GM23338 (cell line): ENCODE measurements around the gene CDC40. TPM values are rescaled to one million over a fixed set of nuclear protein-coding genes. Genes with fewer than 3 reads are reported as not detected.

Experiments
- ATAC-seq: fragments of 200-7000 bp; cut with Tn5 transposase; 3 replicates; pipeline ENCODE4 v1.9.1; 2020
- DNase-seq: peaks from one replicate; pipeline ENCODE4 v3.0.0-alpha.2; 2015; ENCODE audit warnings: low spot score
- H2AFZ ChIP-seq: fragments of 200-600 bp; sonication (generic); 2 replicates; pipeline ENCODE4 v1.8.0; 2016; ENCODE audit warnings: antibody characterized with exemption, mild to moderate bottlenecking, moderate library complexity
- H3F3A ChIP-seq: fragments of 200-600 bp; sonication (generic); replicated peaks from 2 replicates; pipeline ENCODE4 v1.8.0; 2017; ENCODE audit warnings: antibody characterized with exemption, mixed run types, low read depth
- H3K27ac ChIP-seq: fragments of 200-600 bp; sonication (generic); 2 replicates; pipeline ENCODE4 v1.6.1; 2016; ENCODE audit warnings: low read depth
- H3K27me3 ChIP-seq: fragments of 200-600 bp; sonication (generic); 2 replicates; pipeline ENCODE4 v1.8.0; 2016; ENCODE audit warnings: mild to moderate bottlenecking, mixed run types, moderate library complexity; ENCODE audit not compliant: insufficient read depth
- H3K36me3 ChIP-seq: fragments of 200-600 bp; sonication (generic); 2 replicates; pipeline ENCODE4 v1.8.0; 2016; ENCODE audit warnings: mild to moderate bottlenecking; ENCODE audit not compliant: insufficient read depth
- H3K4me1 ChIP-seq: fragments of 200-600 bp; sonication (generic); 2 replicates; pipeline ENCODE4 v1.8.0; 2016; ENCODE audit warnings: mild to moderate bottlenecking, moderate library complexity; ENCODE audit not compliant: insufficient read depth
- H3K4me2 ChIP-seq: fragments of 200-600 bp; sonication (generic); 2 replicates; pipeline ENCODE4 v1.7.1; 2017; ENCODE audit warnings: mixed run types
- H3K4me3 ChIP-seq: fragments of 200-600 bp; sonication (generic); 2 replicates; pipeline ENCODE4 v1.6.1; 2016; ENCODE audit warnings: mixed run types
- H3K79me2 ChIP-seq: fragments of 200-600 bp; sonication (generic); replicated peaks from 2 replicates; pipeline ENCODE4 v1.8.0; 2017; ENCODE audit warnings: mild to moderate bottlenecking; ENCODE audit not compliant: insufficient read depth
- H3K9me2 ChIP-seq: fragments of 200-600 bp; sonication (generic); 2 replicates; pipeline ENCODE4 v1.8.0; 2017; ENCODE audit not compliant: insufficient read depth
- H4K20me1 ChIP-seq: fragments of 200-600 bp; sonication (generic); replicated peaks from 2 replicates; pipeline ENCODE4 v1.8.0; 2017; ENCODE audit warnings: mild to moderate bottlenecking; ENCODE audit not compliant: insufficient read depth
- H3K27ac Mint-ChIP-seq: 2 replicates; pipeline ENCODE4 v1.8.0; 2020; ENCODE audit warnings: inconsistent platforms, mild to moderate bottlenecking, moderate library complexity, mixed read lengths
- H3K27me3 Mint-ChIP-seq: 3 replicates; pipeline ENCODE4 v1.8.0; 2022; ENCODE audit warnings: low read depth, mild to moderate bottlenecking, moderate library complexity, mixed read lengths, inconsistent platforms; ENCODE audit not compliant: insufficient read depth, poor library complexity
- H3K36me3 Mint-ChIP-seq: 3 replicates; pipeline ENCODE4 v1.8.0; 2021; ENCODE audit warnings: low read depth, mild to moderate bottlenecking, inconsistent platforms, moderate library complexity, mixed read lengths
- H3K4me1 Mint-ChIP-seq: 3 replicates; pipeline ENCODE4 v1.8.0; 2020; ENCODE audit warnings: mild to moderate bottlenecking, inconsistent platforms, mixed read lengths
- H3K4me3 Mint-ChIP-seq: 3 replicates; pipeline ENCODE4 v1.8.0; 2021; ENCODE audit warnings: moderate library complexity, mild to moderate bottlenecking, inconsistent platforms, mixed read lengths
- H3K9me3 Mint-ChIP-seq: 3 replicates; pipeline ENCODE4 v1.8.0; 2020; ENCODE audit warnings: moderate library complexity, mild to moderate bottlenecking, inconsistent platforms, mixed read lengths
- CREB1 ChIP-seq: fragments of 250-450 bp; sonication (Bioruptor Pico); IDR thresholded peaks from 2 replicates; pipeline ENCODE4 v1.5.0; 2020; ENCODE audit warnings: low read depth, mild to moderate bottlenecking, moderate library complexity
- CTCF ChIP-seq, 2 experiments: fragments of 200-600 bp in 1 of 2; sonication (generic) in 1 of 2; conservative IDR thresholded peaks; 2 replicates each; pipeline versions ENCODE4 v1.5.1 to v1.6.1; 2016 to 2017; ENCODE audit warnings: antibody characterized with exemption in 2 of 2, low read depth in 2 of 2, mild to moderate bottlenecking in 2 of 2, moderate library complexity in 1 of 2
- ETS1 ChIP-seq: IDR thresholded peaks from 2 replicates; pipeline ENCODE4 v1.6.1; 2016; ENCODE audit warnings: antibody characterized with exemption
- EZH2 ChIP-seq: fragments of 200-600 bp; sonication (generic); IDR thresholded peaks from one replicate; pipeline ENCODE4 v1.8.0; 2017; ENCODE audit warnings: antibody characterized with exemption, mild to moderate bottlenecking, low read depth; ENCODE audit not compliant: unreplicated experiment
- EZH2phosphoT487 ChIP-seq: fragments of 200-600 bp; sonication (generic); IDR thresholded peaks from one replicate; pipeline ENCODE4 v1.8.1; 2018; ENCODE audit warnings: antibody characterized with exemption; ENCODE audit not compliant: unreplicated experiment
- JUNB ChIP-seq: IDR thresholded peaks from one replicate; pipeline ENCODE4 v1.6.1; 2016; ENCODE audit warnings: antibody characterized with exemption; ENCODE audit not compliant: unreplicated experiment
- NANOG ChIP-seq: IDR thresholded peaks from 2 replicates; pipeline ENCODE4 v1.6.1; 2016; ENCODE audit warnings: antibody characterized with exemption, borderline replicate concordance
- POLR2AphosphoS5 ChIP-seq: IDR thresholded peaks from 2 replicates; pipeline ENCODE4 v1.6.1; 2016; ENCODE audit warnings: antibody characterized with exemption, low read depth
- REST ChIP-seq: IDR thresholded peaks from one replicate; pipeline ENCODE4 v1.6.1; 2018; ENCODE audit warnings: antibody characterized with exemption; ENCODE audit not compliant: unreplicated experiment
- STAT1 ChIP-seq: IDR thresholded peaks from one replicate; pipeline ENCODE4 v1.6.1; 2016; ENCODE audit warnings: antibody characterized with exemption; ENCODE audit not compliant: unreplicated experiment
- ZNF114 ChIP-seq: fragments of 250-450 bp; sonication (Bioruptor Pico); IDR thresholded peaks from 2 replicates; pipeline ENCODE4 v1.5.0; 2020; ENCODE audit warnings: mild to moderate bottlenecking, moderate library complexity
- ZNF331 ChIP-seq: fragments of 250-450 bp; sonication (Bioruptor Pico); IDR thresholded peaks from 2 replicates; pipeline ENCODE4 v1.5.0; 2020; ENCODE audit warnings: low read depth, mild to moderate bottlenecking, moderate library complexity
- ZNF462 ChIP-seq: fragments of 250-450 bp; sonication (Bioruptor Pico); IDR thresholded peaks from 2 replicates; pipeline ENCODE4 v1.5.0; 2020; ENCODE audit warnings: mild to moderate bottlenecking, moderate library complexity
- polyA plus RNA-seq: library from polyadenylated mRNA; unstranded; fragments of >200 nt; fragmentation: Nextera tagmentation; extraction: Ambion mirVana; gene quantifications from 2 replicates; pipeline ENCODE4 v1.2.1, GENCODE V29; 2016
- total RNA-seq: library from RNA; depleted of rRNA; stranded (reverse); fragments of >200 nt; shearing (Covaris generic); gene quantifications from 2 replicates; pipeline ENCODE4 v1.2.3, GENCODE V29; 2014

CDC40 gene
- total and polyA plus RNA-seq, 2 experiments from 2014 or later, result 28.9 to 58.4 TPM

GRCh38 chr6:110185879-110186278 is 5.7 kb downstream of the CDC40 start:
- Histone ChIP-seq H3K4me1 (no peaks in the 10 kb centered on the region), H3K36me3 (no peaks in the 10 kb centered on the region), H3K79me2 (peaks cover 100% of the 10 kb centered on the region), H3K4me3 (no peak overlapping the region), H3K4me2 (no peak overlapping the region), H3K27me3 (no peaks in the 10 kb centered on the region), H3K9me2 (no peaks in the 10 kb centered on the region), H3F3A (no peaks in the 10 kb centered on the region), H3K27ac (0 out of 2 replicates have a peak overlapping the region, but pooled peaks have one; percentile 52), H4K20me1 (peaks cover 11% of the 10 kb centered on the region; the same call in 1 of the 2 replicates), H2AFZ (no peak overlapping the region)
- TF ChIP-seq EZH2phosphoT487, result no peak
- no peak for TF ChIP-seq CTCF (conservative IDR thresholded peaks at IDR 0.05; ENCODE audit: low read depth in 2 of 2)
- no peak for TF ChIP-seq ZNF114 (CRISPR knock-in tag)
- TF ChIP-seq CREB1 (CRISPR knock-in tag), result no peak
- no peak for TF ChIP-seq NANOG
- TF ChIP-seq EZH2, result no peak
- TF ChIP-seq REST, result no peak
- TF ChIP-seq ZNF331 (CRISPR knock-in tag), result no peak
- no peak for TF ChIP-seq STAT1
- no peak for TF ChIP-seq JUNB
- TF ChIP-seq ETS1, result no peak
- no peak for TF ChIP-seq POLR2AphosphoS5
- TF ChIP-seq ZNF462, result no peak
- H3K4me3 Mint-ChIP-seq, result no peak overlapping the region
- no peaks in the 10 kb centered on the region for H3K36me3 Mint-ChIP-seq
- no peak overlapping the region for H3K27ac Mint-ChIP-seq
- no peaks in the 10 kb centered on the region for H3K27me3 Mint-ChIP-seq
- no peak for ATAC-seq
- H3K9me3 Mint-ChIP-seq, result no peaks in the 10 kb centered on the region
- no peaks in the 10 kb centered on the region for H3K4me1 Mint-ChIP-seq
- DNase-seq, result no peak
